Left renal pelvis (tissue), 4 donors: ENCODE results near the gene ZDHHC13. TPM values are rescaled to one million over a fixed set of nuclear protein-coding genes. Genes with fewer than 3 reads are reported as not detected.

Experiments used
- DNase-seq, 4 donors: peaks; one replicate each; pipeline ENCODE4 v3.0.0-alpha.2; 2013; ENCODE audit warnings: low read depth in 4 of 4, low spot score in 3 of 4
- polyA plus RNA-seq, 4 donors: library from polyadenylated mRNA; unstranded; fragments of 120-200 nt; gene quantifications; one replicate each; pipeline ENCODE4 v1.2.1, GENCODE V29; 2013; ENCODE audit not compliant: insufficient read length in 4 of 4

ZDHHC13 gene
- polyA plus RNA-seq, 4 donors, result 6.8 to 22.3 (median 19.8) TPM

DNA sequence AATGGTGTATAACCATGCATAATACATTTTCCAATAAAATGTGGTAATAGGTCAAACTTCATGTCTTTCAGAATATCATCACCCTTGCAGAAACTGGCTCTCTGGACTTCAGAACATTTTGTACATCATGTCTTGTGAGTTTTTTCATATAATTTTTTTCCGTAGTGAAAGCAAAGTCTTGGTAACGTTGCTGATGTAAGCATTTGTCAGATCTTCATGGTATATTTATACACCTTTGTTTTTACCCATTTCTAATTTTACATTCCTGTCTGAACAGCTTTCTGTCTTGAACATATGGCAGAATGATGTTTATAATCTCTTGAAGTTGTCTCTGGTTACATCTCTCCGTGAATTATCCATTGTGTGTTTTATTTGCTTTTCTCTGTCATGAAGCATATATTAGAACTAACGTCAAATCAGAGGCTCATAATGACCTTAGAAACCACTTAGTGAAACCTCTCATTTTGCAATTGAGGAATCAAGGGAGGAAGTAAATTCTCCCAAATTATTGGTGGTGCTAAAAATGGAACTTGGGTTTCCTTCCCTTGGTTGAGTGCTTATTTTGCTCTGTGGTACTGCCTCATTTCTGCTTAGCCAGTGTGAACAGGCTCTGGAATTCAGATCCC lies 47.4 kb downstream of the ZDHHC13 start:
- no peak for DNase-seq

DNA sequence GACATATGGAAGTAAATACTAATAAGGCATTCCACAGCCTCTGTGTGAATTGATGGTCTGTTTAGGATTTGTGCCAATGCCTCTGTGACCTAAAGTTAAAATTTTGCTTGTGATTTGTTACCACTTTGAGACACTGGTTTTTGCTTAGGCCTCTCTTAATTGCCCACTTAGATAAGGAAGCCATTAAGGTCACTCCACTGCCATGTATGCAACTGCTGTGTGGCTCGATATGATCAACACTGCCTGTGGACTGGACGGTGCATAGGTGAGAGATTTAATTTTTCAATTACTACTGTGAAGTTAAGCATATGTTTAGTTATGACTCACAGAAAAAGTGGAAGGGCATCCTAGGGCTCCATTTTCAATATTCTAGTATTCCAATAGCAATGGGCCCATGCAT lies 47.9 kb downstream of the ZDHHC13 start:
- DNase-seq, result no peak

DNA sequence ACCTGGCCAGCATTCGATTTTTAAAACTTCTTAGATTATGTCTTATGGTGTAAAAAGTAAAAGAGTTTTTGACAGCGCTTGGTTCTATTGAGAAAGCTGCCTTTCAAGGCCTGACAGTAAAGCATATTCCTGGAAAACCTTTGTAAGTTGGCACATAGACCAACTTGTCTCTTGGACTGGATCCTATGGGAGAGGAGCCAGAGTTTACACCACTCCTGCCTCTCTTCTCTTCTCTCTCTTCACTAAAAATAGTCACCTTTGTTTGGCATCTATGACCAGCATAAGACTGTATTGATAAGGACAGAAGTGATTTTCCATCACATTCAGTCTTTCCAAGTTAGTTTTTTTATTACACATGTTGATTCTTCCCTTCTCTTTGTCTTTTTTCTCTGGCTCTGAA lies 51.1 kb downstream of the ZDHHC13 start:
- DNase-seq, result no peak

DNA sequence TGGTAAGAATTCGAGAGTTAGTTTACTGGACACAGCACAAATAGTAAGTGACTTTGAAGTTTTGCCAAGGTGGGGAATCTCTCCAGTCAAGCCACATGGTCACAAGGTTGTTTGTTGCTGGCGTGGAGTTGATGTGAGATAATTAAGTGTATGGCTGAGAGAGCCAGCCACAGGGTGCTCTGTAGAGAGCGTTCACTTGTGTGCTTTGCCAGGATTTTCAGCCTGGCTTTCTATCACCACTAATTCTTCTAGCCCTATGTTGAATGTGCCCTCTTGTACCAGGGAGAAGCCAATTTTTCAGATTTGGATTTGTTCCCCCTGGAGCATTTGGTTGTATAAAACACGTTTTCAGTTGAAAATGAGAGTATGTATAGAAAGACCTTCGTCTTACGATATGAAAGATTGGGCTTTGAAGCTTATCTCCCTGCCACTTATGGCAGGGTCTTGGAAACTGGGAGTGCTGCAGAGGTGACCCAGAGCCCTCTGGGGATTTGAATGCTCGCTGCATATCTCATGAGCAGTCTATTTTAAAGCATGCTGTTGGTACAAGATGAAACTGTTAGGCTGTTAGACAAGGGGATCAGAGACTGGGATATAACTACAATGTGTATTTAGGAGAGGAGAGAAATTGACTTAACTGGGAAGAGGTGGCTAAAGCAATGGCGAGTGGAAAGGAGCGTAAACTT lies 56.2 kb downstream of the ZDHHC13 start:
- no peak for DNase-seq

DNA sequence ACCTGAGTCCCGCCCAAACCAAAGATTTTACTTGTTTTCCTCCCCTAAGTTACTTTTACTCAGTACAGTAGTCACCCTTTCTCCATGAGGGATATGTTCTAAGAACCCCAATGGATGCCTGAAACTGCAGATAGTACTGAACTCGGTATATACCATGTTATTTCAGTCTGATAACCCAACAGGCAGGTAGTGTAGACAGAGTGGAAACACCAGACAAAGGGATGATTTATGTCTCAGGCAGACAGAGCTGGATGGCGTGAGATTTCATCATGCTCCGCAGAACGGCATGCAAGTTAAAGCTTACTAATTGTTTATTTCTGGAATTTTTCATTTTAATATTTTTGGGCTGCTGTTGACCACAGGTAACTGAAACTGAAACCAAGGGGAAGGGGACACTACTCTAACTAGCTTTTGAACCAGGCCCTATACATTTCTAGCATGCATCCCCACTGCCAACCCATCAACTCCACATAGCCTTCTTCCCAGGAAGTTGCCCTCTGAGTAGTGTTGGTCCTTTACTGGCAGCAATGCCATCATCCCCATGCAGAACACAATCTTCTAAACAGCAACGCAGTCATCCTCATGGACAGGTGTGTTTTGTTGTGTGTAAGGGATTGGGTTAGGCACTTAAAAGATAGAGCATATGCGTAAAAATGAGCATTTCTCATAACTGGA lies 57.1 kb downstream of the ZDHHC13 start:
- DNase-seq, result no peak

DNA sequence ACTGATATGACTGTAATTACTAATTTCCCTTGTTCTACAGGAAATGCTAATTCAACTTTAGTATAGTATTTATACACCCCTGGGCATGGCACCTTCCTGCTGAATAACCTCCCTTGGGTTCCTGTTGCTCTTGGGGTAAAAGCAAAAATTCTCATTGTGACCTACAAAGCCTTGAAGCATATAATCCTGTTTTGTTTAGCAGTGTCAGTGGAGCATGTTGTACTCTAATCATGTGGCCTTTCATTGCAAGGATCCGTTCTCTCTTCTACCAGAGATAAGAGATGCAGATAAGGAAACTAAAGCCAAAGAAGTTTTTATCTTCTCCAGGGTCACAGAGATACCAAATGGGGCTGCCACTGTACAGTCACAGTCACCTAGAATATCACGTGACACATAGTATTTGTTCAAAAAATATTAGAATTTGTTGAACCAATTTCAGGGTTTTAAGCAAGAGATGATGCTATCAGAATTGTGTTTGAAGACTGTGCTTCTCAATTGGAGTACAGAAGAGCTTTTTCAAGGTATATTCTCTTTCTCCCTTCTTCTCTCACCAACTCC lies 59.7 kb downstream of the ZDHHC13 start:
- no peak for DNase-seq

DNA sequence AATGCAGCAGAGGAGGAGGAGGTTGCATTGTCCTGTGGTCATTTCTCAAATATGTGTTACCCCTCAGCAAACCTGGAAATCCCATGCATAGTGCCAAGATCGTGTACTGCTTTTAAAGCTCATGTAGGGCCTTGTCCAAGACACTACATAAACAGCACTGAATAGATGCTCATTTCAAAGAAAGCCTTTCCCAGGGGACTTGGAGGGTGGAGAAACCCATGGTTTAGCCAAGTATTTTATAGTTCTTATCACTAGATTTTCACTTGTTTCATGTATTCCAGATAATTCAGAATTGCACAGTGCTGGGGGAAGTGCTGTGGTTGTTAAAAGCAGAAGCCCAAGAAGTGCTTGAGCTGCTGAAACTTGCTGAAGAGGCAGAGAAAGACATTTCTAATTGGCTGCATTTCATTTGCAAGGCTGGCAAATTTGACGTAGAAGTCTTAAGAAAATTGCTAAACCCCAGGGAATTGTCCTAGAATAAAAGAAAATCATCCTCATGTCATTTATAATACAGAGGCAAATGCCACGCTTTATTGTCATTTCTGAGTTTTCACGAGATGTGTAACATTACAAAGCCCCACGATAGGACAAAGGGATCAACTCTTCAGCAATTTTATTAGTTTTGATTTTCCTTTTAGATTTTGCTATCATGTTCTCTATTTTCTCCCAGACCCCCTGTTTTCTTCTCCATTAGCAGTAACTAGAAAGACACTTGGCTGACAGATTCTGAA lies 64.7 kb downstream of the ZDHHC13 start:
- no peak for DNase-seq

DNA sequence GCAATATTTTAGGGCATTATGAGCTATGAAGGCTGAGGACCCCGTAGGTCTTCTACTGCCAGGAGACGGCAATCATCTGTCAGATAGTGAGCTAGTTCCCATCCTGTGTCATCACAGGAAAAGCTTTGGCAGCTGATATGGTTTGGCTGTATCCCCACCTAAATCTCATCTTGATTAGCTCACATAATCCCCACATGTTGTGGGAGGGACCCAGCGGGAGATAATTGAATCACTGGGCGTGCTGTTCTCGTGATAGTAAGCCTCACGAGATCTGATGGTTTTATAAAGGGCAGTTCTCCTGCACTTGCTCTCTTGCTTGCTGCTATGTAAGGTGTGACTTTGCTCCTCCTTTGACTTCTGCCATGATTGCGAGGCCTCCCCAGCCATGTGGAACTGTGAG lies 66.7 kb downstream of the ZDHHC13 start:
- no peak for DNase-seq

DNA sequence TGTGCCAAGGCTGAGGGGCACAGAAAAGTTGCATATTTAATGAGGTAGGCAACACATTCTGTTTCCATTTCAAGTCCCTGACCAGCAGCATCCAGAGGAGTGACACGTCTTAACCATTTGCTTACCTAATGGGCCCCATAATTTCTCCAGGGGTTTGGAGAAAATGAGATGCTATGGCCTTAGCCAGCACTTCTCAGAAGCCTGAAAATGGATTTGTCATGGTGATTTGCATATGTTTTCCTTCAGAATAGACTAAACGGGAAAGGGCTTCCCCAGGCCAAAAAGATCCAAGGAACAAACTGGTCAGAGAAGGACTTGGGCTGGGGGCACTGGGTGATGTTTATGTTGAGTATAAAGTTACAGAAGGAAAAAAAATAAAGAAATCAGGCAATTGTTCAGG lies 68.1 kb downstream of the ZDHHC13 start:
- no peak for DNase-seq

DNA sequence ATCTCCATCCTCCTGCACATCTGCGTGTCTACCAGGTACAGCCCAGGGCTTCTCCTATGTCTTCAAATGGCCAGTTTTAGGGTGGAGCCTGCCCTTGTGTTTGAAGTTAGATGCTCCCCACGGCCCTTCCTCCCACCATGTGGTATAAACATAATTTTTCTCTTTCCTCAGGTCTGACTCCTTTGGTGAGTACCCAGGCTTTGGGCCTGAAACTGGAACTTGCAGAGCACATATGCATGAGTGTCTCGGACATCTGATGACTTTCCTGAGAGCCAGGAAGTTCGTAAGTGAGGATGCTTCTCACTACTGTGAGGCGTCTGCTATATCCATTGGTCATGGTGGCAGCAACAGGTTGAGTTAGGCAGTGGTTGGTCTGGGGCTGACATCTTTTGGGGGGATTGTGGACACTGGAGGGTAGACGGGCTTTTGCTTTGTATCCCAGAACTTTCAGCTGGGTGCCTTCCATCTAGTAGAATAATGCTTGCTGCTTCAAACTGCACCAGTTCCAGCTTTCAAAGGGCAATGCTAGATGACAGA lies 68.6 kb downstream of the ZDHHC13 start:
- DNase-seq, result no peak

DNA sequence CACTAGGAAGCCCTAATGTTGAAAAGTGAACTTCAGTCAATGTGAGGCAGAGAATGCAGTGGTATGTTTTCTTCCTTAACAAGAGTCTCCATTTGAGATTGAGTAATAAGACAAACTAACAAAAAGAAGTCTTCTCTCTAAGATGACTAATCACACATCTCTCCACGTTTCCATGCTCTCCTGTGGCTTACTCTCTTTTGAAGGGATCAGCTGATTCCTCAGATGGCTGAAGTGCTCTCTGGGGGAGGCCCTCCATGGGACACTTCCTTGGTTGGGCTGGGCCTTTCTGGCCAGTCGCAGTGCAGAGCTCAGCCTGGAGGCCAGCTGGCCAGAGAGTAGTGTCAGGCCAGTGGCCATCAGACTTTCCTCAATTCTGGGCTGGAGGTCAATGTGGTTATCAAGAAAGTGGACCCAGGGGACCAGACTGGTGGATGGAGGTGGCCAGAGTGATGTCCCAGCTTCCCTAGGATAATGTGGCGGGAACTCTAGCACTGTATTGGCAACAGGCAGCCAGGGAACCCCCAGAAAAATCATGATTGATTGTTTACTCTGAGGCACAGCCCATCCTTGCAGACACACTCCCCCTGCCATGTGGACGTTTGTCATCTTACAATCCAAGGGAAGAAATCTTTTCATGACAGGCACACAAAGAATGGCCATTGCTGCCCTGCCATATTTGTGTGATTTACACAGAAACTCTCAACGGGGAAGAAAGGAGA lies 70.3 kb downstream of the ZDHHC13 start:
- no peak for DNase-seq

DNA sequence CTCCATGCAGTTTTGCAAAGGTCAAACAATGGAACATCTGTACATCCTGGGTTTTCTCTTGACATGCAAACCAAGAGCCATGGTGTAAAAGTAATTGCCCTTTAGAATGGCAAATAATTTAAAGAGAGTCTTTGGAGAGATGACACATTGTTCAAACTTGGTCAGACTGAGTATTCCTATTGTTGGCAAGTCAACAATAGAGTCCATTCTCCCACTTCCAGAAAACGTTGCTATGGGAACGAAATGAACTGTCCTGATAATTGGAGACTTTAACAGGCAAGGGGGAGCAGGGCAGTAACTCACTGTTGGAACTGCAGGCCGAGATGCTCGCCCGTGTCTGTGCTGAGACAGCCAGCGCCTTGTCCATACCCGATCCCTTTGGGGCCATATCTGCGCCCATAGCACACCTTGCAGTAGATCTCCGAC lies 70.9 kb downstream of the ZDHHC13 start:
- DNase-seq, result no peak

DNA sequence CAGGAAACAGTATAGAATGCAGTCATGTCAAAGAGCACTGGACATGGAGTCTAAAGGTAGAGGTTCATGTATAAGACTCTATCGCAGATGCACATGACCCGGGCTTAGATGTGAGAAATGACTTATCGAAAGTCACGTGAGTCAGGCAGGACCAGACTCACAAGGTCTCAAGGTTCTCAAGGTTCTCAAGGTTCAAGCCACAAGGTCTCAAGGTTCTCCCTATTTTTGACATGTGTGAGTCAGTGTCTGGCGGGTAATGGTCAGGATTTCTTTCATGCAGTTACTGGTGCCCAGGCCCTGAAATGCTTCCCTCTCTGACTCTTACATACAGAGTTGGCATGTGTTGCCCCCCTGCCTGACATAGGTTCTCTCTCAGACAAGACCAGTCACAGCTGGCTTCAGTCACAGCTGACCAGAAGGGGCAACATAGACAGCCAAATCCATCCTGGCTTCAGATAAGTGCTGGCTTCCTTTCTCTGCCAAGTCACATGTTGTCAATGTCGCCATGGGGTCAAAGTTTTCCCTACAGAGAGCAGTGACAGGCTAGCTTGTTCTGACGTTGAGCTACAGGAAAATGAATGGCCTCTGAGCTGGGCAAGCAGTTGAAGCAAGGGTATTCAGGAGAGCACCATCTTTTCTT lies 74.7 kb downstream of the ZDHHC13 start:
- DNase-seq, result no peak

DNA sequence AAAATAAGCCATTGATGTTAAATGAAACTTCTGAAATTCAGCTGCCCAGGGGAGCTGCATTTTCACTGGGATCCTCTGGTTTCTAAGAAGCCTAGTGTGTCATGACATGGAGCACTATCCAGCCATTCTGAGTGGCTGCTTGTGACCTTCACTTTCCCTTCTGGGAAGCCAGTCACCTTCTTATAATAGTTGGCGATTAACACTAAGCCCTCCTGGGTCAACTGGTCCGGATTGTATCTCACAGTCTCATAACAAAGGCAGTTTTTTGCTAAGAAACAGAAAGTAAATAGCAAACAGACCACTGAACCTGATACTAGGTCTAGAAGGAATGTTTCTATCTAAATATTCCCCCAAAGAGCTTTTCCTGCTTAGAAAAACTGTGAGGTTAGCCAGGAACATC lies 76.9 kb downstream of the ZDHHC13 start:
- no peak for DNase-seq

DNA sequence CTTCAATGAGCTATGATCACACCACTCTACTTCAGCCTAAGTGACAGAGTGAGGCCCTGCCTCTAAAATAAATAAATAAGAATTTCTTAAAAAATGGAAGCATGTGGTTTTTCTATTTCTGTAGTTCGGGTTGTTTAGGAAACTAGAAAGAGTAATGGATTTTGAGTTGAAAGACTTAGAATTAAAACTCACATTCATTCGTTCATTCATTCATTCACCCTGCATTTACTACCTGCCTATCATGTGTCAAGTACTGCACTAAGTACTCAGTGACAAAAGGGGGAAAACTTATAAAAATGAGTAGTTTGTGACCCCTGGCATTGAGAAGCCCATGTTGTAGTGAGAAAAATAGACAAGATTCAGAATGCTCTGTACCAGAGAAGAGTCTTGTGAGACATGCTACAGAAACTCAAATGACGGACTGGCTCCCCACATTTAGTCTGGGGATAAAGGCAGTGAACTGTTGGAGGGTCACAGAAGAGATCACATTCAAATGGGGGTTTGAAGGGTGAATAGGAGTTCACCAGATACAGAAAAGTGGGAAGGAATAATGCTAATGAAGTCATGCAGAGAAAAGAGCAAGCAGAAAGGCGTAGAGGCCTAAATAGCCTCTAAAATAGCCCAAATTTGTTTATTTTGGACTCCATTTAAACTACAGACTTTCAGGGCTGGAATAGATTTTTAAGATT lies 77.8 kb downstream of the ZDHHC13 start:
- no peak for DNase-seq

DNA sequence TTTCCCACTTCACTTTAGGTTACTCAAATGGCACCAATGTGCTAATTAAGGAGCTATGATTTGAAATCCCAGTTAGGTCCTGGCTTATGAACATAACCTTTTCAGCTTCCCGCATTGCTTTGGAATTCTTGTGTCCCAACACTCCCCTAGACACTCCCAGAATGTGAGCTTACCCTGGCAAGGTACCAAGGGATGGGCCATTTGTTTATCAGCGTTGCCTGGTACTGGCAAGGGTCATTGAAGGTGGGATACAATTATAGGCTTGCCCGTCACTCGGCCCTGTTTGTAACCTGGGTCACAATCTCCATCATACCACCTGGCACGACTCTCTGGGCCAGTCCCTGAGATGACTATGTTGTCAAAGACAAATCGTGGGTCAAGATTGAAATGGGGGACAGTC lies 79.5 kb downstream of the ZDHHC13 start:
- DNase-seq, result no peak

DNA sequence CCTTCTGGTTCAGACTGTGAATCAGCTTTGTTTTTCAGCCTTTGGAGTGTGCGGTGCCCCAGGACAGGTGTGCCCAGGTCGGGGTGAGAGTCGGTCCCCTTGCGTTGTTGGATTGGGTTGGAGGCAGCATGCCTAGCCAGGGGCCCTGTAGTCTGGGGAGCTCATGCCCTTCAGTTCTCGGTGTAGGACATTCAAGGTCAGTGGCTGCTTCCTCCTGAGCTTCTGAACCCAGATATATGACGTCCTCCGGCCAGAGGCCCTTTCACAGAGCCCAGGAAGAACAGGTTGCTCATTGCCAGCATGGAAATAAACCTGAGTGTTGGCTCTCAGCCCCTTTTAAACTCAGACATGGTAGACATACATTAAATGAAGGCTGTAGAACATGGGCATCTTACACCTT lies 82.1 kb downstream of the ZDHHC13 start:
- no peak for DNase-seq

DNA sequence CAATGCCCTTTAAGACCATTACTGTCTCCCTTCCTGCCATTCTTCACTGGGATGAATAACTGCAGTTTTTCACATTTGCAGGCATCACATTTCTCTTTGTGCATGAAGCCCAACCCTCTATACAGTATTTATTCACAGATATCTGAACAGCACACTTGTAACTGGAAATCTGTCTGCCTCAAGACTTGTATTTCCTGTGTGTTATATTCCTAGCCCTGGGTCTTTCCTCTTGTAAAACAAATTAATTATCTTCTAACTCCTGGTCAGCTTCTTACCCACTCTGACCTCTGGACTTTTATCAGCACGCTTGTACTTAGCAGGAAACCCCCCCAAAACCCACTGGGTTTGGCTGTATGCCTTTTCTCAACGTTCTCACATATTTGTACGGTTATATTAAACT lies 82.8 kb downstream of the ZDHHC13 start:
- peak in 1 of 4 donors; percentile 6 for DNase-seq
